ENCODE results near the gene ALDH5A1.

- TF ChIP-seq CTCF (IDR thresholded peaks at IDR 0.05): no peak
- TF ChIP-seq POLR2A (IDR thresholded peaks at IDR 0.05): no peak
Measured at GRCh38 chr6:24501914-24502313, 7.1 kb downstream of the ALDH5A1 start.

Measured in uterus (tissue), 2 donors.